ENCODE measurements around the gene E2F1.
"Not testable (repeated sequence)": the region's sequence is repeated elsewhere in the genome, so short reads cannot be mapped to it uniquely, and the experiment has no call there.

Gene E2F1

GRCh38 chr20:33635341-33635740, 50.8 kb downstream of the E2F1 start:
- no peak for DNase-seq

GRCh38 chr20:33631910-33632309, 54.3 kb downstream of the E2F1 start:
- not testable (repeated sequence) for DNase-seq

- no peak for DNase-seq
Observed at GRCh38 chr20:33630507-33630906, 55.7 kb downstream of the E2F1 start.

DNA sequence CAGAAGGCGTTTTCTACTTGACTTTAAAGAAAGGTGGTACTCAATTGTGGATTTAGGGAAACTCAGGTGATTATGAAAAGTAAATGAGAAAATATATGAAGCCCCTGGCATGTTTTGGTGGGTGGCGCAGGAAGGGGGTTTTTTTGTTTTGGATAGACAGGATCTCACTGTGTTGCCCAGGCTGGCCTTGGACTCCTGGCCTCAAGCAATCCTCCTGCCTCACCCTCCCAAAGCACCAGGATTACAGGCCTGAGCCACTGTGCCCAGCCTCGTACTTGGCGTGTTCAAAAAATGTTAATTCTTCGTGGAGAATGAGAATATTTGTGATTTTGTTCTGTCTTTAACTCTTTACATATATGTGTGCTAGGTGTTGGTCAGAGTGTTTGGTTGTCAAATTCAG, 56.2 kb downstream of the E2F1 start:
- no peak for DNase-seq

DNA sequence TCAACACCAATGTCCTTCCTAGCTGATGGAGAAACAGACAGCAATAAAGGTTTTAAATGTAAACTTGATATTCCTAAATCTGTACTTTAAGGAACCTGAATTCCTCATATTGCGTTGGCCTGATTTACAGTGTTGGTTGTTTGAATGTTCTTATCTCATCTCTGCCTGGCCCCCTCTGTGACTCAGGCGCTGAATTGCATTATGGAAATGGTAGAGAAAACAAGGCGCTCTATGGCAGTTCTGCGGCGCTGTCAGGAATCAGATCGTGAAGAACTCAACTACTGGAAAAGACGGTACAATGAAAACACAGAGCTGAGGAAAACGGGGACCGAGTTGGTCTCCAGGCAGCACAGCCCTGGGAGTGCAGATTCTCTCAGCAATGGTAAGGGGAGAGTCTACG, 56.7 kb downstream of the E2F1 start:
- DNase-seq, result no peak

- DNase-seq, result no peak
Observed at GRCh38 chr20:33627577-33628216, 58.5 kb downstream of the E2F1 start.

- DNase-seq, result no peak
Observed at GRCh38 chr20:33626190-33626589, 60.0 kb downstream of the E2F1 start.
